Erythroblast (primary cell): ENCODE data around the gene ATP13A2.

ENCODE experiments used
- GATA1 ChIP-seq: IDR thresholded peaks from 2 replicates; pipeline ENCODE4 v1.6.1; 2011; ENCODE audit warnings: low read depth, mild to moderate bottlenecking, control low read depth, low read length, moderate library complexity
- POLR2A ChIP-seq: IDR thresholded peaks from 2 replicates; pipeline ENCODE4 v1.6.1; 2011; ENCODE audit warnings: mild to moderate bottlenecking, low read length

- TF ChIP-seq POLR2A (no peak), GATA1 (no peak)
These were observed at the start of gene ATP13A2 for GRCh38 chr1:17011439-17012307.
